ENCODE data around the gene NR6A1.

NR6A1 gene

GRCh38 chr9:124628741-124629140 lies 142.4 kb downstream of the NR6A1 start:
- no peak for DNase-seq (ENCODE audit: insufficient read length, low spot score)
- no peak for TF ChIP-seq CTCF (IDR thresholded peaks at IDR 0.05; ENCODE audit: insufficient read depth, missing control alignments)
- FAIRE-seq: no peak

GRCh38 chr9:124626276-124626675 lies 144.8 kb downstream of the NR6A1 start:
- TF ChIP-seq CTCF (IDR thresholded peaks at IDR 0.05; ENCODE audit: insufficient read depth, missing control alignments): no peak
- DNase-seq (ENCODE audit: insufficient read length, low spot score) (no peak), FAIRE-seq (no peak)

- no peak for FAIRE-seq
- TF ChIP-seq CTCF (IDR thresholded peaks at IDR 0.05; ENCODE audit: insufficient read depth, missing control alignments): no peak
- DNase-seq (ENCODE audit: insufficient read length, low spot score): no peak
Observed at GRCh38 chr9:124625087-124625486, 146.0 kb downstream of the NR6A1 start.

GRCh38 chr9:124624735-124624992 lies 146.4 kb downstream of the NR6A1 start:
- DNase-seq (ENCODE audit: insufficient read length, low spot score) (no peak), FAIRE-seq (no peak)
- no peak for TF ChIP-seq CTCF (IDR thresholded peaks at IDR 0.05; ENCODE audit: insufficient read depth, missing control alignments)

GRCh38 chr9:124623966-124624734 lies 147.0 kb downstream of the NR6A1 start:
- DNase-seq (ENCODE audit: insufficient read length, low spot score) (no peak), FAIRE-seq (no peak)
- no peak for TF ChIP-seq CTCF (IDR thresholded peaks at IDR 0.05; ENCODE audit: insufficient read depth, missing control alignments)

- FAIRE-seq (no peak), DNase-seq (ENCODE audit: insufficient read length, low spot score) (no peak)
- TF ChIP-seq CTCF (IDR thresholded peaks at IDR 0.05; ENCODE audit: insufficient read depth, missing control alignments): no peak
Observed at GRCh38 chr9:124622882-124623281, 148.2 kb downstream of the NR6A1 start.

- FAIRE-seq (no peak), DNase-seq (ENCODE audit: insufficient read length, low spot score) (no peak)
- no peak for TF ChIP-seq CTCF (IDR thresholded peaks at IDR 0.05; ENCODE audit: insufficient read depth, missing control alignments)
Observed at GRCh38 chr9:124621371-124622328, 149.5 kb downstream of the NR6A1 start.
